Measurements from ENCODE around the gene DNASE1L3. TPM values are rescaled to one million over a fixed set of nuclear protein-coding genes. Genes with fewer than 3 reads are reported as not detected.

The DNASE1L3 gene
- polyA plus RNA-seq, 3 donors = 0.19 TPM; not detected in 2

DNA sequence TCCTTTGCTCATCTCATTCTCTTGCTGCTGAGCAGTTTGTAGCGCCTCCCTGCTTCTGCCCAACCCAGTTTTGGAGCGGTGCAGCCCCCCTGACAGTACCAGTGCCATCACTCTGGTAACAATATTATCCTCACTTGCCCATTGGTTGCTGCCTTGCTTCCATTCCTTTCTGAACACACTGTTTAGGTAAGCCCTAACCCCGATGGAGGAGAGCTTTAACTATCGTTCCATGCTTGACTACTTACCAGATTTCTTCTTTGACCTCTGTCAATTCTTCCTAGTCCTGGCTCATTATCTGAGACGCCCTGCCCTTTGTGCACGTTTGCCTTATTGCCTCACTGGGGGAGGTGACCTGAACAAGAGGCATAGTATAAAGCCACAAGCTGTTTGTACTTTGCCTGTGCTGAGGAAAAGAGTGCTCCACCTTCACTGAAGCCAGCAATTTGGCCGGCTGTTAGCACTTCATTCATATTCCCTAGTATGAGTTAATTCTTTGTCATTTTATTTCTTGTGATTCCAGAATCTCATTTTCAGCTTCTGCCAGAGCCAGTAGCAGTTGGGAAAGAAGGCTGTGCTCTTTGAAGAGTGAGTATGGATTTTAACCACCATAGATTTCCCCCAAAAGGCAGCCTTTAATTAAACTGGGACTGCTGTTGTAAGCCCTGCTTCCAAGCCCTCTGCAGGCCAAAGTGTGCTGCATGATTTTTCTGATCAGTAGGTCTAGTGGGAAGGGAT is 38.8 kb upstream of the DNASE1L3 start:
- H3K4me1 ChIP-seq (ENCODE audit: control insufficient read depth in 1 of 2, insufficient read depth in 2 of 2, low read length in 2 of 2) = no peaks in the 10 kb centered on the region
- no peak overlapping the region for H3K4me3 ChIP-seq (replicated peaks in 1 of 3; ENCODE audit: low read depth in 2 of 3, low read length in 3 of 3)
- H3K9me3 ChIP-seq (replicated peaks in 1 of 2; ENCODE audit: control insufficient read depth in 1 of 2, insufficient read depth in 1 of 2, low read length in 2 of 2) = no peaks in the 10 kb centered on the region
- peak overlapping the region in 1 of 7 donors; percentile 63 for H3K27ac Mint-ChIP-seq
- H3K27me3 ChIP-seq (ENCODE audit: control insufficient read depth in 2 of 2, insufficient read depth in 2 of 2, low read length in 2 of 2) = no peaks in the 10 kb centered on the region
- no peak overlapping the region for H3K27ac ChIP-seq (ENCODE audit: low read depth in 1 of 2, low read length in 2 of 2)
- peaks cover 5 to 23% of the 10 kb centered on the region in 2 donors for H3K36me3 ChIP-seq (replicated peaks in 1 of 2; ENCODE audit: control insufficient read depth in 1 of 2, insufficient read depth in 2 of 2, low read length in 2 of 2)
- H3K4me1 Mint-ChIP-seq = no peaks in the 10 kb centered on the region
- no peak overlapping the region for H3K4me2 ChIP-seq (replicated peaks; ENCODE audit: extremely low read depth, low read length, poor library complexity, severe bottlenecking)
- peaks cover 11 to 32% of the 10 kb centered on the region in 2 donors for H3K36me3 Mint-ChIP-seq
- no peak overlapping the region for H3K4me3 Mint-ChIP-seq
- intact Hi-C loops (cut with micrococcal nuclease) = no loop called here
- H3K9me3 Mint-ChIP-seq = no peaks in the 10 kb centered on the region
- H3K79me2 ChIP-seq (ENCODE audit: insufficient read depth, low read length) = no peaks in the 10 kb centered on the region
- peaks cover 0 to 2% (median 0%) of the 10 kb centered on the region in 3 donors for H3K27me3 Mint-ChIP-seq (ENCODE audit: low read depth in 3 of 3)
- H3K9ac ChIP-seq (ENCODE audit: insufficient read depth, low read length, poor library complexity, severe bottlenecking) = no peak overlapping the region
- 89% methylated on average over 5 of the region's 7 CpGs for WGBS (ENCODE audit: insufficient coverage)
- no peak overlapping the region for H2AFZ ChIP-seq (ENCODE audit: insufficient read depth, low read depth, low read length, poor library complexity, severe bottlenecking)
- peaks cover 50% of the 10 kb centered on the region for H4K20me1 ChIP-seq (ENCODE audit: insufficient read depth, low read length)
- no peak for DNase-seq
- TF ChIP-seq, protein P1, sequence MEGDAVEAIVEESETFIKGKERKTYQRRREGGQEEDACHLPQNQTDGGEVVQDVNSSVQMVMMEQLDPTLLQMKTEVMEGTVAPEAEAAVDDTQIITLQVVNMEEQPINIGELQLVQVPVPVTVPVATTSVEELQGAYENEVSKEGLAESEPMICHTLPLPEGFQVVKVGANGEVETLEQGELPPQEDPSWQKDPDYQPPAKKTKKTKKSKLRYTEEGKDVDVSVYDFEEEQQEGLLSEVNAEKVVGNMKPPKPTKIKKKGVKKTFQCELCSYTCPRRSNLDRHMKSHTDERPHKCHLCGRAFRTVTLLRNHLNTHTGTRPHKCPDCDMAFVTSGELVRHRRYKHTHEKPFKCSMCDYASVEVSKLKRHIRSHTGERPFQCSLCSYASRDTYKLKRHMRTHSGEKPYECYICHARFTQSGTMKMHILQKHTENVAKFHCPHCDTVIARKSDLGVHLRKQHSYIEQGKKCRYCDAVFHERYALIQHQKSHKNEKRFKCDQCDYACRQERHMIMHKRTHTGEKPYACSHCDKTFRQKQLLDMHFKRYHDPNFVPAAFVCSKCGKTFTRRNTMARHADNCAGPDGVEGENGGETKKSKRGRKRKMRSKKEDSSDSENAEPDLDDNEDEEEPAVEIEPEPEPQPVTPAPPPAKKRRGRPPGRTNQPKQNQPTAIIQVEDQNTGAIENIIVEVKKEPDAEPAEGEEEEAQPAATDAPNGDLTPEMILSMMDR (IDR thresholded peaks at IDR 0.05) = no peak

DNA sequence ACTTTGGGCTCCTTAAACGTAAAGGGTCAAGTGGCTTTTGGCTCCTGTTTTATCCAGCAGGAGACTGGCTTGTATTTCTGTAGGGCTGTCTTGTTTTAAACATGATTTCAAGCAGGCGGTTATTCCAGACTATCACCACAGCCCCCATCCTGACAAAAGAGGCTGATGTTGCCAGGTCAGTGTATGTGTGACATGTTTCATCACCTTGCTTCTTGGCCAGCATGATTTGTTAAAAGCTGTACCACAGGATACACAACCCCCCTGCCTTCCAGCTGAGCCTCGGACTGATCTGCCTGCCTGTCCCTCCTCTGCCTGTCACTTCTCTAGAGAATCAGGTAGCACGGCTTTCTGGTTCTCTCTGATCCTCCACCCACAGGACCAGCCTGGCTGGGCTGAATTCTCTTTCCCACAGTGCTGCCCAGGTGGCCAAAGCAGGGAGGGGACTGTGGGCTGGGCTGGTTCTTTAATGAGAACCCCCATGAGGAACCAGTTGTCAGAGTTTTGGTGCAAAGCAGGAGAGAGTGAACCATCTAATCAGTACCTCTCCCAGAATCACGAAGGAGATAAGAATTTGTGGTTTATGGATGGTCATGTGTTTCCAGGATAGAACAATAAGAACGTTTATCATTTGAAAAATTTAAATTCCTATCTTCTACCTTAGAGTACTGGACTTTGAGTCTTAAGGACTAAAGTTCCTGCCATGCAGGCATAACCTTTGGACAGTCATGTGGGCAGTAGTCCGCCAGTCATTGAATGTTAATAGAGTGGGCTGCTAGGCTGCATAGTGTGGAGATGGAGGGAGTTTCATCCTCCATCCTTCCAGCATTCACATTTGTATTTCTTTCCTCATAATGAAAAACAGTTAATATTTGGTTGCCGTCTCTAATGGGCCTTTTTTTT is 35.6 kb upstream of the DNASE1L3 start:
- Histone ChIP-seq H3K27ac (ENCODE audit: low read depth in 1 of 2, low read length in 2 of 2) (no peak overlapping the region), H3K4me1 (ENCODE audit: control insufficient read depth in 1 of 2, insufficient read depth in 2 of 2, low read length in 2 of 2) (no peaks in the 10 kb centered on the region), H3K9me3 (replicated peaks in 1 of 2; ENCODE audit: control insufficient read depth in 1 of 2, insufficient read depth in 1 of 2, low read length in 2 of 2) (no peaks in the 10 kb centered on the region), H3K27me3 (ENCODE audit: control insufficient read depth in 2 of 2, insufficient read depth in 2 of 2, low read length in 2 of 2) (no peaks in the 10 kb centered on the region), H3K4me2 (replicated peaks; ENCODE audit: extremely low read depth, low read length, poor library complexity, severe bottlenecking) (no peak overlapping the region), H3K79me2 (ENCODE audit: insufficient read depth, low read length) (peaks cover under 1% of the 10 kb centered on the region), H3K36me3 (replicated peaks in 1 of 2; ENCODE audit: control insufficient read depth in 1 of 2, insufficient read depth in 2 of 2, low read length in 2 of 2) (peaks cover 0 to 1% of the 10 kb centered on the region in 2 donors), H4K20me1 (ENCODE audit: insufficient read depth, low read length) (peaks cover 72% of the 10 kb centered on the region), H2AFZ (ENCODE audit: insufficient read depth, low read depth, low read length, poor library complexity, severe bottlenecking) (no peak overlapping the region), H3K9ac (ENCODE audit: insufficient read depth, low read length, poor library complexity, severe bottlenecking) (no peak overlapping the region), H3K4me3 (replicated peaks in 1 of 3; ENCODE audit: low read depth in 2 of 3, low read length in 3 of 3) (no peak overlapping the region)
- H3K27ac Mint-ChIP-seq = no peak overlapping the region
- H3K27me3 Mint-ChIP-seq (ENCODE audit: low read depth in 3 of 3) = peaks cover 0 to 2% (median 0%) of the 10 kb centered on the region in 3 donors
- intact Hi-C loops (cut with micrococcal nuclease) = no loop called here
- TF ChIP-seq, protein P1 (IDR thresholded peaks at IDR 0.05) = no peak
- no peak overlapping the region for H3K4me3 Mint-ChIP-seq
- peaks cover 5 to 15% of the 10 kb centered on the region in 2 donors for H3K36me3 Mint-ChIP-seq
- 100% methylated on average over 1 of the region's 8 CpGs for WGBS (ENCODE audit: insufficient coverage)
- H3K9me3 Mint-ChIP-seq = peaks cover 0 to 2% (median 0%) of the 10 kb centered on the region in 7 donors
- DNase-seq = no peak
- peaks cover 8% of the 10 kb centered on the region for H3K4me1 Mint-ChIP-seq

Measured in CD14-positive monocyte (primary cell).